ENCODE results near the gene ARID1A.

GRCh38 chr1:26730695-26731094, 34.9 kb downstream of the ARID1A start:
- TF ChIP-seq CTCF (conservative IDR thresholded peaks at IDR 0.05; ENCODE audit: low read length) (no peak), EZH2phosphoT487 (IDR thresholded peaks at IDR 0.05; ENCODE audit: borderline replicate concordance, low read depth, low read length) (no peak)

Measured in OCI-LY7 (cell line).